ENCODE results near the gene ETHE1.

DNA sequence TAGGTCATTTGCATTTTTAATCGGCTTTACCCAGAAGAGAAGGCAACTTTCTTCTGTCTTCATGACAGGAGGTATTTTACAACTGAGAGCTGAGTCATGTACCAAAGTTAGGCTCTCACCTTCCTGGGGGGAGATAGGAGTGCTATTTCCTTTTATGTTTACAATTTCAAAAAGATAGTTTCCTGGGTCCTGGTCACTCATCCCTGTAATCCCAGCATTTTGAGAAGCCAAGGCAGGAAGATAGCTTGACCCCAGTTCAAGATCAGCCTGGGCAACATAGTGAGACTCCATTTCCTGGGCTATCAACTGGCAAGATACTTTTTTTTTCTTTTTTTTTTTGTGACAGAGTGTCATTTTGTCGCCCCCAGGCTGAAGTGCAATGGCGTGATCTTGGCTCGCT, 69.2 kb downstream of the ETHE1 start:
- TF ChIP-seq, protein P1, sequence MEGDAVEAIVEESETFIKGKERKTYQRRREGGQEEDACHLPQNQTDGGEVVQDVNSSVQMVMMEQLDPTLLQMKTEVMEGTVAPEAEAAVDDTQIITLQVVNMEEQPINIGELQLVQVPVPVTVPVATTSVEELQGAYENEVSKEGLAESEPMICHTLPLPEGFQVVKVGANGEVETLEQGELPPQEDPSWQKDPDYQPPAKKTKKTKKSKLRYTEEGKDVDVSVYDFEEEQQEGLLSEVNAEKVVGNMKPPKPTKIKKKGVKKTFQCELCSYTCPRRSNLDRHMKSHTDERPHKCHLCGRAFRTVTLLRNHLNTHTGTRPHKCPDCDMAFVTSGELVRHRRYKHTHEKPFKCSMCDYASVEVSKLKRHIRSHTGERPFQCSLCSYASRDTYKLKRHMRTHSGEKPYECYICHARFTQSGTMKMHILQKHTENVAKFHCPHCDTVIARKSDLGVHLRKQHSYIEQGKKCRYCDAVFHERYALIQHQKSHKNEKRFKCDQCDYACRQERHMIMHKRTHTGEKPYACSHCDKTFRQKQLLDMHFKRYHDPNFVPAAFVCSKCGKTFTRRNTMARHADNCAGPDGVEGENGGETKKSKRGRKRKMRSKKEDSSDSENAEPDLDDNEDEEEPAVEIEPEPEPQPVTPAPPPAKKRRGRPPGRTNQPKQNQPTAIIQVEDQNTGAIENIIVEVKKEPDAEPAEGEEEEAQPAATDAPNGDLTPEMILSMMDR (IDR thresholded peaks at IDR 0.05): no peak
- TF ChIP-seq POLR2AphosphoS5 (IDR thresholded peaks at IDR 0.05): no peak
